Measurements from ENCODE around the gene RPSA. TPM values are rescaled to one million over a fixed set of nuclear protein-coding genes. Genes with fewer than 3 reads are reported as not detected.

Gene RPSA
- total RNA-seq, 1 experiment from 2014 or later = 2,486 TPM

DNA sequence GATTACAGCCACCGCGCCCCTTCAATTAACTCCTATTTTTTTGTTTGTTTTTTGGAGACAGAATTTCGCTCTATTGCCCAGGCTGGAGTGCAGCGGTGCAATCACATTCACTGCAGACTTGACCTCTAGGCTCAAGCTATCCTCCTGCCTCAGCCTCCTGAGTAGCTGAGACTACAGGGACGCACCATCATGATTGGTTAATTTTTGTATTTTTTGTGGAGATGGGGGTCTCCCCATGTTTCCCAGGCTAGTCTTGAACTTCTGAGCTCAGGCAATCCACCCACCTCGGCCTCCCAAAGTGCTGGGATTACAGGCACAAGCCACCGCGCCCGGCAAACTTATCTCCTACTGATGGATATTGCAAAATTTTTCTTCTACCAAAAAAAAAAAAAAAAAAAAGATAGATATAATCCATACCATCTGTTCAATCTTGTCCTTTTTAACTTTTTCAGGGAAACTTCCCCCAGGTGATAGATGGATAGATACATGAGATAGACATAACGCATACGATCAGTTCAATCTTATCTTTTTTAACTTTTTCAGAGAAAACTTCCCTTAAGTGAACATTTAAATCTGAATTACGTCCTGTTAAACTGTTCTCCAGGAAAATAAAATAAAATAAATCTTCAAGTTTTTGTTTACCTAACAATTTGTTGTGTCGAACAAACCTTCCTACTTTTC, 693 bp upstream of the RPSA start:
- no peaks in the 10 kb centered on the region for H3K27me3 ChIP-seq (ENCODE audit: insufficient read depth, low read length)
- TSS peak; percentile 95 for BruUV-seq (replicated peaks)
- ChIA-PET CTCF (interaction anchor here (1.1 to 1.6 kb wide), 2 partner anchors 28 to 92 kb away, joined by 3 read pairs; no protein-coding TSS in a partner anchor), POLR2A (interaction anchor here (0.6 to 1.7 kb wide), 5 partner anchors 11 to 902 kb away, joined by 3 to 9 read pairs (median 5); no protein-coding TSS in a partner anchor), RAD21 (ENCODE audit: low non-redundant PET in 1 of 2, low total read pairs in 2 of 2, uncharacterized antibody in 2 of 2, unreplicated experiment in 2 of 2) (no interaction called here)
- peaks cover 30 to 37% of the 10 kb centered on the region in 2 experiments for H3K36me3 ChIP-seq (ENCODE audit: control insufficient read depth in 1 of 2, insufficient read depth in 2 of 2, low read length in 2 of 2)
- intact Hi-C loops (cut with micrococcal nuclease) = loop anchor here (1.0 kb wide), 1 partner anchor 22 kb away; no protein-coding TSS in a partner anchor
- ATAC-seq = no peak
- peak overlapping the region; percentile 89 for H3K27ac ChIP-seq (ENCODE audit: low read depth, low read length)
- H3K4me2 ChIP-seq (ENCODE audit: low read length) = peak overlapping the region; percentile 89
- no peak overlapping the region for H2AFZ ChIP-seq (ENCODE audit: low read depth, low read length, poor library complexity, severe bottlenecking)
- H3K79me2 ChIP-seq (ENCODE audit: insufficient read depth, low read length) = peaks cover 43% of the 10 kb centered on the region
- peak overlapping the region; percentile 87 for H3K9ac ChIP-seq (ENCODE audit: low read length)
- H3K9me3 ChIP-seq (ENCODE audit: control insufficient read depth in 1 of 2, insufficient read depth in 1 of 2, low read depth in 1 of 2, low read length in 2 of 2) = no peaks in the 10 kb centered on the region
- peak overlapping the region; percentile 73 to 98 for H3K4me3 ChIP-seq (replicated peaks in 1 of 2; ENCODE audit: low read depth in 1 of 2, low read length in 2 of 2)
- no peak for DNase-seq (ENCODE audit: low read depth, low spot score)
- no peaks in the 10 kb centered on the region for H3K9me2 ChIP-seq (ENCODE audit: insufficient read depth)
- peaks cover 23% of the 10 kb centered on the region; the same call in 1 of the 2 replicates for H4K20me1 ChIP-seq (ENCODE audit: insufficient read depth)
- H3K4me1 ChIP-seq (ENCODE audit: control insufficient read depth in 1 of 2, insufficient read depth in 2 of 2, low read length in 2 of 2) = peaks cover 11 to 32% of the 10 kb centered on the region in 2 experiments
- no peak for TF ChIP-seq RAD21 (IDR thresholded peaks at IDR 0.05; ENCODE audit: low read depth)
- TF ChIP-seq FOSL1 (IDR thresholded peaks at IDR 0.05; ENCODE audit: low read depth) = no peak
- TF ChIP-seq CEBPB (IDR thresholded peaks at IDR 0.05; ENCODE audit: low read depth) = no peak
- TF ChIP-seq ELF1 (IDR thresholded peaks at IDR 0.05; ENCODE audit: borderline replicate concordance, low read depth) = no peak
- TF ChIP-seq, protein P1, sequence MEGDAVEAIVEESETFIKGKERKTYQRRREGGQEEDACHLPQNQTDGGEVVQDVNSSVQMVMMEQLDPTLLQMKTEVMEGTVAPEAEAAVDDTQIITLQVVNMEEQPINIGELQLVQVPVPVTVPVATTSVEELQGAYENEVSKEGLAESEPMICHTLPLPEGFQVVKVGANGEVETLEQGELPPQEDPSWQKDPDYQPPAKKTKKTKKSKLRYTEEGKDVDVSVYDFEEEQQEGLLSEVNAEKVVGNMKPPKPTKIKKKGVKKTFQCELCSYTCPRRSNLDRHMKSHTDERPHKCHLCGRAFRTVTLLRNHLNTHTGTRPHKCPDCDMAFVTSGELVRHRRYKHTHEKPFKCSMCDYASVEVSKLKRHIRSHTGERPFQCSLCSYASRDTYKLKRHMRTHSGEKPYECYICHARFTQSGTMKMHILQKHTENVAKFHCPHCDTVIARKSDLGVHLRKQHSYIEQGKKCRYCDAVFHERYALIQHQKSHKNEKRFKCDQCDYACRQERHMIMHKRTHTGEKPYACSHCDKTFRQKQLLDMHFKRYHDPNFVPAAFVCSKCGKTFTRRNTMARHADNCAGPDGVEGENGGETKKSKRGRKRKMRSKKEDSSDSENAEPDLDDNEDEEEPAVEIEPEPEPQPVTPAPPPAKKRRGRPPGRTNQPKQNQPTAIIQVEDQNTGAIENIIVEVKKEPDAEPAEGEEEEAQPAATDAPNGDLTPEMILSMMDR (IDR thresholded peaks at IDR 0.05 in 2 of 3, conservative IDR thresholded peaks at IDR 0.05 in 1 of 3; ENCODE audit: borderline replicate concordance in 1 of 3, insufficient read depth in 1 of 3, low read depth in 2 of 3, low read length in 2 of 3) = no peak
- TF ChIP-seq TCF7L2 (IDR thresholded peaks at IDR 0.05; ENCODE audit: borderline replicate concordance, extremely low read depth, insufficient read depth, insufficient read length) = no peak
- TF ChIP-seq POLR2A (IDR thresholded peaks at IDR 0.05; ENCODE audit: borderline replicate concordance, extremely low read depth, insufficient read depth, insufficient read length) = no peak
- no peak for TF ChIP-seq SRF (IDR thresholded peaks at IDR 0.05; ENCODE audit: low read depth)
- TF ChIP-seq SIN3A (IDR thresholded peaks at IDR 0.05; ENCODE audit: low read depth) = no peak
- TF ChIP-seq SP1 (IDR thresholded peaks at IDR 0.05; ENCODE audit: low read depth) = no peak
